LNCaP clone FGC (cell line): ENCODE results near the gene TMOD3.
A peak's percentile ranks its signal among the peaks of the same experiment; 100 is the strongest.

ENCODE experiments used
- DNase-seq: peaks from one replicate; pipeline ENCODE4 v3.0.0-alpha.2; 2011; ENCODE audit warnings: low read depth
- H3K4me3 ChIP-seq: 2 replicates; pipeline ENCODE4 v1.5.1; 2011; ENCODE audit warnings: mild to moderate bottlenecking, low read depth, low read length, control low read depth
- CTCF ChIP-seq: IDR thresholded peaks from 2 replicates; pipeline ENCODE4 v1.5.1; 2012; ENCODE audit warnings: mild to moderate bottlenecking; ENCODE audit not compliant: control insufficient read depth, insufficient read depth; ENCODE audit errors: extremely low read depth

The TMOD3 gene

DNA sequence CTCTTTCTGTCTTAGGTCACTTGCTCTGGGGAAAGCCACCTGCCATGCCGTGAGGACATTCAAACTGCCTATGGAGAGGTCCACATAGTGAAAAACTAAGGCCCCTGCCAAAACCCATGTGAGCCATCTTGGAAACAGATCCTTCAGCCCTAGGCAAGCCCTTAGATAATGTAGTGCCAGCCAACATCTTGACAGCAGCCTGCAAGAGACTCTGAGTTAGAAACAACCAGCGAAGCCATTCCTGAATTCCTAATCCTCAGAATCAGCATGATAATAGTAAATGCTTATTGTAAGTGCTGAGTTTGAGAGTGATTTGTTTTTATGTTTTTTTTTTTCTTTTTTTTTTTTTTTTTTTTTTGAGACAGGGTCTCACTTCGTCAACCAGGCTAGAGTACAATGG lies 101.6 kb downstream of the TMOD3 start:
- H3K4me3 ChIP-seq: no peak overlapping the region
- no peak for TF ChIP-seq CTCF
- DNase-seq: no peak

- H3K4me3 ChIP-seq: no peak overlapping the region
- peak; percentile 79 for DNase-seq
- TF ChIP-seq CTCF: no peak
Observed at GRCh38 chr15:51931638-51932037, 102.2 kb downstream of the TMOD3 start.

- no peak for DNase-seq
- no peak overlapping the region for H3K4me3 ChIP-seq
- TF ChIP-seq CTCF: no peak
Observed at GRCh38 chr15:51932161-51932560, 102.7 kb downstream of the TMOD3 start.

DNA sequence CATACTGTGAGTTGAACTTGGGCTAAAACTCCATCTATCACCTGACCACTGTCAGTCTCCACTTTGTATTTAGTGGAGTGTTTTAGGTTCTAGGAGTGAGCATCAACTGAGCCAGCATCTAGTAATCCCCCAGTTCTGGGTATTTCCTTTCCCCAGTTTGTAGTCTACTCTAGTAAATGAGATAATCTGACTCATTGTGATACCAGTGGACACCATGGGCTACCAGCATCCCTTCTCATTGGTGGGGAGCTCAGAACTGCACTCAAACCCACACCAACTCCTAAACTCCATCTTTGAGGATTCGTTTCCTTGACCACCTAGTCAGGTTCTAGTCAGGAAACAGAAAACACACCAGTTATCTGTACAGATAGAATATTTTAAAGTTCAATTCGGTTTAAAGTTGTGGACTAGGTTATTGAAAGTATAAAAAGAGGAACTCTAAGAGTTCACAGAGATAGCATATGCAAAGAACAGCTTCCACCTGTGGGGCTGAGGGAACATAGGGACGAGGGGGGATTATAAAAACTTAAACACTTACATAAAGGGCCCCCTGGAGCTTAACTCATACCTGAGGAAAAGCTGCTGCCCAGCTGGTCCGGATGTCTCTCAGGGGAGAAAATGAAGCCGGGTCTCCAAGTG lies 106.1 kb downstream of the TMOD3 start:
- H3K4me3 ChIP-seq: no peak overlapping the region
- TF ChIP-seq CTCF: no peak
- no peak for DNase-seq

DNA sequence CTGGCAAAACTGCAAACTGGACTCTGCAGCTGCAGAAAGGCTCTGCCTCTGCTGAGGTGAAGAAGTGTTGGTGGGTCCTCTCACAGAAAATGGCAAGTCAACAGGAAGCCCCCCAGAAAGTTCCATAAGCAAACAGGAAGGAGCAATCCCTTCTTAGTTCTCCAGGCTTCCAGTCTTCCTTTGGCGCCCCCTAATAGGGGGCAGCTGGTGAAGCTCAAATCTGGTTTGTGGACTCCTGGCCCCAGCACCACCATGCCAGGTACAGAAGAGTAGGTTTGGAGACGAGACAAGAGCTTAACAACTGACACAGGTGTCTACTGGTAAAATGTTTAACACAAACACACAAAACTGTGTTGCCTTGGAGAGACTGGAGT lies 106.6 kb downstream of the TMOD3 start:
- H3K4me3 ChIP-seq: no peak overlapping the region
- TF ChIP-seq CTCF: no peak
- no peak for DNase-seq

DNA sequence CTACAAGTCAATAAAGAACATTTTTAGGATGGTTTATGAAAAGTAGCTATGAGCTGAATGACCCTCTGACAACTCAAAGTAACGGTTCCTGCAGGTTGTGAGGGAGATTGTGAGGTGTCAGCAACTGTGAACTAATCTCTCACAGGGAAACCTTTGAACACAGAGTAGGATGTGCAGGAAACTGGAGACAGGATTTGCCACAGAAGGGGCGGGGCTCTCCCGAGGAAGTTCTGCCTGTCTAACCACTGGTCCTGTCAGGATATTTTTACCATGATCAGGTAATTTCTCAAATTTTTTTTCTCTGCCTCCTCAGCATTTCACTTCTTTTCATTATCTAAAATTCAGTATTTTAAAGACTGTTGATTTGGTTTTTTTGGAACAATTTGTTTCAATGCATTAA lies 108.8 kb downstream of the TMOD3 start:
- no peak for TF ChIP-seq CTCF
- no peak overlapping the region for H3K4me3 ChIP-seq
- DNase-seq: no peak

GRCh38 chr15:51939216-51939615 lies 109.8 kb downstream of the TMOD3 start:
- DNase-seq: no peak
- H3K4me3 ChIP-seq: no peak overlapping the region
- TF ChIP-seq CTCF: no peak
